ENCODE results near the gene HOXC12. TPM values are rescaled to one million over a fixed set of nuclear protein-coding genes. Genes with fewer than 3 reads are reported as not detected.

The HOXC12 gene
- total and polyA plus RNA-seq, 2 of the 8 experiments (the other 6 are each of a cell fraction or from before 2014, with no cell fraction given) = not detected

- peak; percentile 59; the same call in 1 of the 2 replicates for TF ChIP-seq SUZ12 (IDR thresholded peaks at IDR 0.05; ENCODE audit: low read length)
Measured at GRCh38 chr12:53956914-53957536, 2.3 kb downstream of the HOXC12 start (continued).

All from H1 (cell line).